Inflammatory macrophage treated with lipopolysaccharide for 4 hours (primary cell): ENCODE measurements around the gene MFAP3L.
"Not testable (repeated sequence)": the region's sequence is repeated elsewhere in the genome, so short reads cannot be mapped to it uniquely, and the experiment has no call there.

ENCODE experiments used
- DNase-seq: peaks from one replicate; pipeline ENCODE4 v3.0.0-alpha.2; 2020

The MFAP3L gene

DNA sequence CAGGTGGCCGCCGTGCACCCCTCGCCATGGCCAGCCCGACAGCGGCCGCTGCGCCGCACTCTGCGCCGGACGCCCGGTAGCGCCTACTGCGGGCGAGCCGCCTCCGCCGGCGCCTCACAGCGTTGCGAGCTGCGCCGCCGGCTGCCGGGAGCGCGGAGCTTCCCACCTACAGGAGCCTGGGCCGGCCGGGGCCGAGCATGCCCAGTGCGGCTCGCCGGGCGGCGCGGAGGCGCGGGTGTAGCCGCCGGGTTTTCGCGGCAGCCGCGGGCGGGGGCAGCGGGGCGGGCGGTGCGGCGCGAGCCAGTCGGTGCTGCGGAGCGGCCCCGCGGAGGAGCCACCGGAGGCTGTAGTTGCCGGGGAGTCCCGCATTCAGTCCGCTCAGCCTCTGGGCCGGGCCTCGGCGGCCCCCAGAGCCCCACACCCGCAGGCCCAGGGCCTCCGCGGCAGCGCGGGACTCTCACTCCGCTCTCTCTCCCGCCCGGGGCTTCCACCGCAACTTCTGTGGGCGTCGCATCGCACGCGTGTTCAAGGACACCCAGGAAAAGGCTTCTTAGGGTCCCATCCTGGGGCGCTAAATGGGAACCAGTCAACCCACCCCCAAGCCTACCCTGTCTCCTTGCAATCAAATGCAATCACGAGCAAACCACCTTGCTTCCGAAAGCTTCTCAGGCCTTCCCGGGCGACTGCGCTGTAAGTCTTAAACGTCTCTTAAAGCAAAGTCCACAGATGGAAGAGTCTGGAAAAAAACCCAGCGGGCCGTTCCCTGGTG, at the start of gene MFAP3L:
TSS of gene MFAP3L (minus strand) at position 143 of the 769 bp plus-strand sequence. CDS start 20,518 bp downstream, outside the sequence.
- peak; percentile 89 for DNase-seq

DNA sequence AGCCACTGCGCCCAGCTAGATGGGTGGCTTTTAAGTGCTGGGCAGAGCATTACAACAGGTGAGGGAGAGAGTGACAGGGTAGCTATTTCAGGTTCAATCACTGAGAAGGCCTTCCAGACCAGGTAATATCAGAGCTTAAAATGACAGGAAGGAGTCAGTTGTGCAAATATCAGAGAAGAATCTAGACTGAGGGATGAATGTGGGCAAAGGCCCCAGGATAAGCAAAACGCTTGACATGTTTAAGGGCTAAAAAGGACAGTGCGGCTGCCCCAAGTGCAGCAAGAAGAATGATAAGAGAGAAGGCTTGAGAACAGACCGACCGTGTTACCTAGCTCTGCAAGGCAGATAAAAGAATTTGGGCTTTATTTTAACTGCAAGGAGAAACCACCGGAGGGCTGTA, 45.0 kb upstream of the MFAP3L start:
- DNase-seq = no peak

DNA sequence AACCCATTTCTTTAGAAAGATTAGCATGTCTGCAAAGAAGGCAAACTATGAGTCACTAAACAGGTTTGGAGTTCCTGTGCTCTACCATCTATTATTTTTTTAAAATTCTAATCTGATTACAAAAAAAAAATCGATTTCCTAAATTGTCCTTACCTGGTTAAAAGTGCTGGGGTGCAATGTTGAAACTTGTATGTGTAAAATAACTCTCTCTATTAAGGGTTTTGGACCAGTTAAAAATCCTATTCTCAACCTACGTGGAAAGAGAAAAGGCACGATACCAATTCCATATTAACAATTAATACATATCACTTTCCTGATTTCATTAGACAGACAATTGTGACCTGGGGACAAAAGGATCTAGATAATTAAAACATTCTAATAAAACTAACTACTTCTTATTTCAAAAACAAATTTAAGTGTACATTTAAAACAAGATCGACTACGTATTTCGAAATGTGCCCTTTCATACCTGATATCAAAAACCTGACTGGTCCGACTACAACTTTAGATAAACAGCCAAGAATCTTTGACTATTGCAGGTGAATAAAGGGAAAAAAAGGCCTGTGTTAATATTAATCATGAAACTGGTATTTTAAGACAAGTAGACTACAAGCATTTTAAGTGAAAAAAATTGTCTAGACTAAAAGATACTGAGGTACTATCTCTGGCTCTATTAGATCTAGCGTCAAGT, 42.4 kb upstream of the MFAP3L start:
- no peak for DNase-seq

DNA sequence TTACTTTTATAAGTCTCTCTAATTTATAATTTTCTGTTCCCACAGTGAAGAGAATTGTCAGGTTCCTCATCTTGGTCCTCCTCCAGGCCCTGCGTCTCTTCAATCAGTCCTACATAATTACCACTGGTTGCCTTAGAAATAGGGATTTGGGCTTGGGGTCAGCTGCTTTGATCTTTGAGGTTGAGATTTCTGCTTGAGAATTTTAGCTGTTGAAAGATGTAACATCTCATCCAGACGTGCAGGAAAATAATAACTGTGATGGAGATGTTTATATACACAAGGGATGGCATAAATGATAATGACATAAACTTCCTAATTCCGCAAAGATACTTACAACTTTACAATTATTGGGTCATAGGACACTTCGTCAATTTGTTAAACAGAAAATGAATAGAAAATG, 33.2 kb upstream of the MFAP3L start:
- DNase-seq = no peak

GRCh38 chr4:170058826-170059225, 32.6 kb upstream of the MFAP3L start:
- DNase-seq = no peak

DNA sequence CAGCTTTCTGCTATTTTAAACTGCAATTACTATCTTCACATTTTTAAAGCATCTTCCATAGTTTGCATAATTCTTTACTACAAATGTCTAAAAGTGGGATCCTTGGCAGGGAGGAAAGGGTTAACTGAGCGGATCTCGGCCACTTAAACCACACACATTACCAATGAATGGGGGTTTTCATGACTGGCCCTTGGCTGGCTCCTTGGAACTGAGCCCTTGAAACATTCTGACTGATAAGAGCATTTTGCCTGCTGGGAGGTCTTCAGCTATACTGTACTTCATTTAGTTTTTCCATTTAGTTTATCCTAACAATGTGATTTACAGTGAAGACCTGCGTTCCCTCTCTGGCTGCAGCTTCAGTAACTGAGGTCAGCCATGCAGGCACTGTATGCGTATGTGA, 31.7 kb upstream of the MFAP3L start:
- DNase-seq = no peak

DNA sequence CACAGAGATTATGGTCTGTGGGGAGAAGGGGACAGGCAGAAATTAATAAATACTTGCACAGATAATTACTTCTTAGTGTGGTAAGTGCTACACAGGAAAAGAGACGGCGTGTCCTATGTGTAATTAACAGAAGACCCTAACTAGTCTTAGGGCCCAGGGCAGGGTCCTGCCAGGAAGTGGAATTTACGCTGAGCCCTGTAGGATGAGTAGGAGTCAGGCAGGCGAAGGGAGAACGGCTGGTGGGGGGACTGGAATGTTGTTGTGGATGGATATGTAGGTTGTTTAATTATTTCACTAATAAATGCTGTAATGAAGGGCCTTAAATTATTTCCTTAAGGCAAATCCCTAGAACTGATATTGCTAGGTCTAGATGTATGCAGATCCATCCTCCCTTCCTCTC, 26.7 kb upstream of the MFAP3L start:
- DNase-seq = no peak

DNA sequence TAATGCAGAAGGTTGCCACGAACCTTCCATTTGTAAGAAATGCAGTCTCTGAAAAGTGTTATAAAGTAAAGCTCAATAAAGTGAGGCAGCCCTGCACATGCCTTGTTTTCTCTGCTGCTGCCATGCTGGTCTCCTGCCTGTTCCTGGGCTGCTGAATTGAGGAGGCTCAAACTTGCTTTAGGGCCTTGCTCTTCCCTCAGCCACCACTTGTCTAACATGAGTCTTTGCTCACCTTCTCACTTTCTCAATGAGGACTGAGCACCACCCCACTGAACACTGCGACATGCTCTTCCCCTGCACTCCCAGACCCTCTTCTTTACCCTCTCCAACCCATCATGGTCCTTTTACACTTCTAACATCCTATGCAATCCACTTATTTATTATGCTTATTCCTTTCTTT, 25.2 kb upstream of the MFAP3L start:
- DNase-seq = no peak

GRCh38 chr4:170049766-170050165, 23.6 kb upstream of the MFAP3L start:
- no peak for DNase-seq

DNA sequence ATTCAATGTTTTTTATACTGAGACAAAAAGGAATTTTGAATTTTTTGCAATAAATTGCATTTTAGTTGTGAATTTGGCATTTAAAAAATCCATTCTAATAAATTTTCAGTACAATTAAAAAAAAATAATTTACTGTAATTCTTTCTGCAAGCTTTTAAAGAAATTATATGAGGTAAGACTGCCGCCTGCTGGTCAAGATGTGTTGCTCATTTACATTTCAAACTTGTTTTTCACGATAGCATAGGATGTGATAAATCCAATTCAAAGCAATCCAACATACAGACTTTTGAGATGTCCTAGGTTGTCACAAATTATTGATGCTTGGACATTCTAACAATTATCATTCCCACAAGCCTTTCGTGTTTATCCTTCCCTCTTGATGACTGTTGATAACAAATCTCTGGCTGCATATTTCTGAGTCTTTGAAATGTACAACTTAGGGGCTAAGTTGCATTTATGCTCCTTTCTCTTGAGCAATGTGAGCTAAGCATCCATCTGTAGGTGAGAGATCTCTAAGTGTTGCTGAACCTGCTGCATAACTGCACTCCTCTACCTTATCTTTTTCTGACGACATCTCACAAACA, 21.7 kb upstream of the MFAP3L start:
- DNase-seq = peak; percentile 67

DNA sequence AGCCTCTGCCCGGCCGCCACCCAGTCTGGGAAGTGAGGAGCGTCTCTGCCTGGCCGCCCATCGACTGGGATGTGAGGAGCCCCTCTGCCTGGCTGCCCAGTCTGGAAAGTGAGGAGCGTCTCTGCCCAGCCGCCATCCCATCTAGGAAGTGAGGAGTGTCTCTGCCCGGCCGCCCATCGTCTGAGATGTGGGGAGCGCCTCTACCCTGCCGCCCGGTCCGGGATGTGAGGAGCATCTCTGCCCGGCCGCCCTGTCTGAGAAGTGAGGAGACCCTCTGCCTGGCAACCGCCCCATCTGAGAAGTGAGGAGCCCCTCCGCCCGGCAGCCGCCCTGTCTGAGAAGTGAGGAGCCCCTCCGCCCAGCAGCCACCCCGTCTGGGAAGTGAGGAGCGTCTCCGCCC, 20.0 kb upstream of the MFAP3L start:
- DNase-seq = not testable (repeated sequence)

- DNase-seq = no peak
These were observed 14.0 kb upstream of the MFAP3L start for GRCh38 chr4:170040031-170040680.

GRCh38 chr4:170038769-170039168, 12.6 kb upstream of the MFAP3L start:
- no peak for DNase-seq

- DNase-seq = no peak
These were observed 12.0 kb upstream of the MFAP3L start for GRCh38 chr4:170038232-170038631.

DNA sequence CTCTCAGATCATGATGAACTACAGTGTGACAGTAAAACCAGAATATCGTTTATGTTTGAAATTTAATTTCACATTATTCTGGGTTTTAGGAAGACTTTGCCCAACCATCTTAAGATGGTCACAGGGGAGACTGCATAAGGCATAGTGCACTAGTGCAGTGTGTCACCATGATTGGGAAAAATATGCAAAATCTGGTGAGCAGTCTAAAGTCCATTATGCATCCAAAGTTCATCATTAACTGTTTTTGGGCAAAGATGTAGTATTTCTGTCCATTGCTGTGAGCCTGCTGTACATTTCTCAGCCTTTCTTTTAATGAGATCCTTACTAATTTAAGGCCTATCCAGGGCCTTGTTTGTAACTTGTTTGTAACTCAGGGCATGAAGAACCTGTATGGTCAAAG, 11.3 kb upstream of the MFAP3L start:
- DNase-seq = no peak

DNA sequence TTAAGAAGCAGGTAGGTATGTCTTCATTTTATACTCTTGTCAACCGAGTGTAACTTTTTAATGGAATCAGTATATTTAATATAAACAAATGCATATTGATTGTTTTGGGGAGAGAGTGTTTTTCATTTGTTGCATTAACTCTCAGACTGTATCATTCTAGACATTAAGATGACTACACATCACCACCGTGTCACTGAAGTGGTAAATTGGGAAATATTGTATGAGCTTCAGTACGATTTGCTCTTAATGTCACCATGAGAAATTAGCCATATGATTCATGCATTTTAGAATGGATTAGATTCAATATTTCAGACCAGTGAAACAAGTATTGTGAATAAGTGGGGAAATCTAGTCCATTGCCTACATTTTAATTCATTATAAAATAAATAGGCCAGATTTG, 9.7 kb upstream of the MFAP3L start:
- DNase-seq = no peak

GRCh38 chr4:170035231-170035630, 9.0 kb upstream of the MFAP3L start:
- no peak for DNase-seq

DNA sequence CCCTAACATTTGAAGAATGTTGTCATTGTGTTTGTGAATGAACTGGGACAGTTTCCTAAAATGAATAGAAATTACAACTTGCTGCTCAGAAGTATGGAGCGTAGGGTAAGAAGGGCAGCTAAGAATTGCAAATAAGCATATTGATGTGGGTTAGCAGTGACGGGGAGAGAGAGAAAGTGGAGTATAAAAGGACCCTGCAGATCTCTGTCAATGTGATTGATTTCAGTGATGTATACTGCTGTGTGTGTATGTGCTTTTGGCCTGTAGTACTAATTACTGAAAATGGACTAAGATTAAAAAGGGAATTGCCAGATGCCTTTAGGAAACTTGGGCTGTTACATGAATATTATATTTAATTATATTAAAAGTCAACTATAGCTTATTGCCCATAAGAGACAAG, 7.8 kb upstream of the MFAP3L start:
- DNase-seq = no peak

GRCh38 chr4:170030121-170030520, 3.9 kb upstream of the MFAP3L start:
- DNase-seq = no peak

- DNase-seq = peak; percentile 93
These were observed 1.1 kb upstream of the MFAP3L start for GRCh38 chr4:170027181-170027829.

- peak; percentile 9 for DNase-seq
These were observed 507 bp downstream of the MFAP3L start for GRCh38 chr4:170025523-170026252.

- no peak for DNase-seq
These were observed 4.0 kb downstream of the MFAP3L start for GRCh38 chr4:170022211-170022610.
